ENCODE data around the gene PARPBP. TPM values are rescaled to one million over a fixed set of nuclear protein-coding genes. Genes with fewer than 3 reads are reported as not detected.
A peak's percentile ranks its signal among the peaks of the same experiment; 100 is the strongest.

The PARPBP gene
- total and polyA plus RNA-seq, 2 experiments from 2014 or later = 37.3 to 44.8 TPM

GRCh38 chr12:102110782-102111181 lies 9.2 kb upstream of the PARPBP start (continued):
- no peak for TF ChIP-seq EZH2phosphoT487 (IDR thresholded peaks at IDR 0.05; ENCODE audit: unreplicated experiment)

- Histone ChIP-seq H3F3A (replicated peaks; ENCODE audit: low read depth) (no peaks in the 10 kb centered on the region), H3K9me2 (ENCODE audit: insufficient read depth) (no peaks in the 10 kb centered on the region), H3K79me2 (replicated peaks; ENCODE audit: insufficient read depth) (peaks cover 9% of the 10 kb centered on the region), H3K4me3 (no peak overlapping the region), H3K27ac (ENCODE audit: low read depth) (no peak overlapping the region), H2AFZ (no peak overlapping the region), H3K36me3 (ENCODE audit: insufficient read depth) (peaks cover 23% of the 10 kb centered on the region), H3K4me2 (no peak overlapping the region), H3K4me1 (ENCODE audit: insufficient read depth) (peaks cover 14% of the 10 kb centered on the region), H3K27me3 (ENCODE audit: insufficient read depth) (no peaks in the 10 kb centered on the region), H4K20me1 (replicated peaks; ENCODE audit: insufficient read depth) (no peaks in the 10 kb centered on the region; the same call in 1 of the 2 replicates)
- TF ChIP-seq STAT1 (IDR thresholded peaks at IDR 0.05; ENCODE audit: unreplicated experiment) (no peak), ZNF114 (CRISPR knock-in tag; IDR thresholded peaks at IDR 0.05) (no peak), ZNF331 (CRISPR knock-in tag; IDR thresholded peaks at IDR 0.05; ENCODE audit: low read depth) (no peak), CTCF (conservative IDR thresholded peaks at IDR 0.05; ENCODE audit: low read depth in 2 of 2) (no peak), REST (IDR thresholded peaks at IDR 0.05; ENCODE audit: unreplicated experiment) (no peak), JUNB (IDR thresholded peaks at IDR 0.05; ENCODE audit: unreplicated experiment) (no peak), NANOG (IDR thresholded peaks at IDR 0.05; ENCODE audit: borderline replicate concordance) (no peak), POLR2AphosphoS5 (IDR thresholded peaks at IDR 0.05; ENCODE audit: low read depth) (no peak), CREB1 (CRISPR knock-in tag; IDR thresholded peaks at IDR 0.05; ENCODE audit: low read depth) (no peak), EZH2phosphoT487 (IDR thresholded peaks at IDR 0.05; ENCODE audit: unreplicated experiment) (no peak), ETS1 (IDR thresholded peaks at IDR 0.05) (no peak), EZH2 (IDR thresholded peaks at IDR 0.05; ENCODE audit: low read depth, unreplicated experiment) (no peak), ZNF462 (CRISPR knock-in tag; IDR thresholded peaks at IDR 0.05) (no peak)
- peak overlapping the region; percentile 89 for H3K27ac Mint-ChIP-seq
- H3K4me1 Mint-ChIP-seq = peaks cover 16% of the 10 kb centered on the region
- H3K36me3 Mint-ChIP-seq (ENCODE audit: low read depth) = peaks cover 46% of the 10 kb centered on the region
- no peak overlapping the region for H3K4me3 Mint-ChIP-seq
- no peaks in the 10 kb centered on the region for H3K27me3 Mint-ChIP-seq (ENCODE audit: insufficient read depth, low read depth, poor library complexity)
- DNase-seq (ENCODE audit: low spot score) (no peak), ATAC-seq (no peak)
- H3K9me3 Mint-ChIP-seq = no peaks in the 10 kb centered on the region; the same call in 2 of the 3 replicates
Measured at GRCh38 chr12:102114212-102114611, 5.8 kb upstream of the PARPBP start.

Measured in GM23338 (cell line).